AG10803 (cell line): Measurements from ENCODE around the gene HP1BP3.

ENCODE experiments used
- DNase-seq: peaks from one replicate; pipeline ENCODE4 v3.0.0; 2010; ENCODE audit warnings: low read depth
- H3K4me3 ChIP-seq: 2 replicates; pipeline ENCODE4 v1.5.1; 2011; ENCODE audit warnings: mild to moderate bottlenecking, low read length, control low read depth
- TF ChIP-seq, protein P1 (sequence below): conservative IDR thresholded peaks from 2 replicates; pipeline ENCODE4 v1.5.1; 2011; ENCODE audit warnings: mild to moderate bottlenecking, low read length, control low read depth, inconsistent platforms

The HP1BP3 gene

DNA sequence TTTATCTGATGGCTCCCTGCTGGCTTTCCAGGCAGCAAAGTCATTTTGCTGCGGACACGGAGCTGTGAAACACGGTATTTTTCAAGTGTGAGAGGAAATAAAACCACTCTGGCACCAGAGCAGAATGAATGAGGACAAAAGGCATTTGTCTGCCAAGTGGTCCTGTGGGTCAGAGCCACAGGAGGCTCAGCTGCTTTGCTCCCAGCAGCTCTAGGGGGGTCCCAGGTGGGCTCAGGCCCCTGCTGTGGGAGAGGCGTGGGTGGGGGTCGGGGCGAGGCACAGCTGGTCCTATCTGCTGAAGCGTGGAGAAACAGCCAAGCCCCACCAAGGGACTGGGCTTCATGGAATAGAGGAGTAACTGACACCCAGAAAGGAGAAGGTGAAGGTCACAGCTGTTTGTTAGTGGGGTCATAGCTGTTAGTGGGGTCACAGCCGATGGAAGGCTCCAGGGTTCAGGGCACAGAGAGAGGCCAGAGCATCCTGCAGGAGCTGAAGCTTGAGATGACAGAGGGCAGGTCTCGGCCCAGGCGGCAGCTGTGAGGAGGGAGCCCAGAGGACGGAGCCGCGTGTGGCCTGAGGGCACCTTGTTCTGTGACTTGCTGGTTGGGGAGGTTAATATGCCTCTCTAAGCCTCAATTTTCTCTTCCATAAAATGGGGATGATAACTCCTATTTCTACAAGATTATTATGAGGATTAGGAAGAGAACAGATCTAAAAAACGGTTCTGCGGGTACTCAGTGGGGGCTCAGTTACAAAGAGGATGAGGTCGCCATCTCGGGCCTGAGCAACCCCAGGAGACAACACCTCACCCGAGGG, 76.4 kb downstream of the HP1BP3 start:
- TF ChIP-seq, protein P1, sequence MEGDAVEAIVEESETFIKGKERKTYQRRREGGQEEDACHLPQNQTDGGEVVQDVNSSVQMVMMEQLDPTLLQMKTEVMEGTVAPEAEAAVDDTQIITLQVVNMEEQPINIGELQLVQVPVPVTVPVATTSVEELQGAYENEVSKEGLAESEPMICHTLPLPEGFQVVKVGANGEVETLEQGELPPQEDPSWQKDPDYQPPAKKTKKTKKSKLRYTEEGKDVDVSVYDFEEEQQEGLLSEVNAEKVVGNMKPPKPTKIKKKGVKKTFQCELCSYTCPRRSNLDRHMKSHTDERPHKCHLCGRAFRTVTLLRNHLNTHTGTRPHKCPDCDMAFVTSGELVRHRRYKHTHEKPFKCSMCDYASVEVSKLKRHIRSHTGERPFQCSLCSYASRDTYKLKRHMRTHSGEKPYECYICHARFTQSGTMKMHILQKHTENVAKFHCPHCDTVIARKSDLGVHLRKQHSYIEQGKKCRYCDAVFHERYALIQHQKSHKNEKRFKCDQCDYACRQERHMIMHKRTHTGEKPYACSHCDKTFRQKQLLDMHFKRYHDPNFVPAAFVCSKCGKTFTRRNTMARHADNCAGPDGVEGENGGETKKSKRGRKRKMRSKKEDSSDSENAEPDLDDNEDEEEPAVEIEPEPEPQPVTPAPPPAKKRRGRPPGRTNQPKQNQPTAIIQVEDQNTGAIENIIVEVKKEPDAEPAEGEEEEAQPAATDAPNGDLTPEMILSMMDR: no peak
- H3K4me3 ChIP-seq: no peak overlapping the region
- no peak for DNase-seq

- DNase-seq: no peak
- TF ChIP-seq, protein P1: no peak
- H3K4me3 ChIP-seq: no peak overlapping the region
Measured at GRCh38 chr1:20709868-20710267, 77.2 kb downstream of the HP1BP3 start.

DNA sequence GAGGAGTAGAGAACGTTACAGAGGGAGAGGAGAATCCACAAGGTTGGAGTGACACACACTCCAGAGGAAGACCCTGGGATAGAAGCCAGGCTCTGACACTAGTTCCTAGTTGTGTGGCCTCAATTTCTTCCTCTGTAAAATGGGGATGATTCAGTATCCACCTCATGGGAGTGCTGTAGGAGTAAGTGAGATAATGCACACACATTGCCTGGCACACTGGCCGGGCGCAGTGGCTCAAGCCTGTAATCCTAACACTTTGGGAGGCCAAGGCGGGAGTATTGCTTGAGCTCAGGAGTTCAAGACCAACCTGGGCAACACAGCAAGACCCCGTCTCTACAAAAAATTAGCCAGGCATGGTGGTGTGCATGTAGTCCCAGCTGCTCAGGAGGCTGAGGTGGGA, 78.2 kb downstream of the HP1BP3 start:
- H3K4me3 ChIP-seq: no peak overlapping the region
- TF ChIP-seq, protein P1: no peak
- DNase-seq: no peak

GRCh38 chr1:20708057-20708456, 79.0 kb downstream of the HP1BP3 start:
- no peak for DNase-seq
- H3K4me3 ChIP-seq: no peak overlapping the region
- TF ChIP-seq, protein P1: no peak

DNA sequence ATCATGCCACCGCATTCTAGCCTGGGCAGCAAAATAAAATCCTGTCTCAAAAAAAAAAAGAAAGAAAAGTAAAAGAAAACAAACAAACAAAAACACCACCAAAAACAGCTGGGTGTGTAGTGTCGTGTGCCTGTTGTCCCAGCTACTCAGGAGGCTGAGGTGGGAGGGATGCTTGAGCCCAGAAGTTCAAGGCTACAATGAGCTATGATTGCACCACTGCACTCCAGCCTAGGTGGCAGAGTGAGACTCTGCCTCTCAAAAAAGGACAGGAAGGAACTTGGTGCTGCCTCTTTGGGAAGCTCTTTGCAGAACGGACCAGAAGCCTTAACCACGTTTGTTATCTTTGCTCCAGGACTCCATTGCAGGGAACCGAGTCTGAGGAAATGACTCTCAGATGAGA, 80.3 kb downstream of the HP1BP3 start:
- H3K4me3 ChIP-seq: no peak overlapping the region
- DNase-seq: no peak
- TF ChIP-seq, protein P1: no peak

GRCh38 chr1:20705203-20705755, 81.8 kb downstream of the HP1BP3 start:
- DNase-seq: peak; percentile 27

More at GRCh38 chr1:20705203-20705755, 81.8 kb downstream of the HP1BP3 start:
- no peak overlapping the region for H3K4me3 ChIP-seq
- TF ChIP-seq, protein P1: no peak
